ENCODE results near the gene MTMR8.

MTMR8 gene

DNA sequence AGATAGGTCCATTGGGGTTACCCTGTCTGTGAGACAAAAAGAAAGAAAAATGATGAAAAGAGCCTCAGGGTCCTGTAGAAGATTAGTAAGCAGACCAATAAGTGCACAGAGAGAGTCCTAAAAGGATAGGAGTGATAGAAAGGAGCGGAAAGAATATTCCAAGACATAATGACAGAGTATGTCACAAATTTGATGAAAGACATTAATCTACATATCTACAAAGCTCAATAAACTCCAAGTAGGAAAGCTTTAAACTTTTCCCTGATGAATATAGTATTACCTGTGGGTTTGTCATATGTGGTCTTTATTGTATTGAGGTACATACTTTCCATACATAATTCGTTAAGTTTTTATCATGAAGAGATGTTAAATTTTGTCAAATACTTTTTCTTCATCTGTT, 73.7 kb downstream of the MTMR8 start:
- in situ Hi-C loops (cut with MboI; ENCODE audit: low sequenced_read_pairs), result no loop called here

DNA sequence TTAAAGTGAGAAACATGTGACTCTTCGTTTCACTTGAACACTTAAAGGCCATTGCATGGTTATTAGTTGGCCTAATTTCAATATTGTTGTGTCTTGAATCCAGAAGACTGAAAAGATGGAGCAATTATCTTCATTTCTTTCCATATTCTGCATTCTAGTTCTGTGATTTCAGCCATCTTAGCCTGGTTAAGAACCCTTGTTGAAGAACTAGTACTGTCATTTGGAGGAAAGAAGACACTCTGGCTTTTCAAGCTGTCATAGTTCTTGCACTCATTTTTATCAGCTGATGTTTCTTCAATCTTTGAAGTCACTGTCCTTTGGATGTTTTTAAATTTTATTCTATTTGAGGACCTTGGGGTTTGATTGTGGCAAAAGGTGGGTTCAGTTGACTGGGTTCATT, 81.6 kb downstream of the MTMR8 start:
- in situ Hi-C loops (cut with MboI; ENCODE audit: low sequenced_read_pairs), result no loop called here

DNA sequence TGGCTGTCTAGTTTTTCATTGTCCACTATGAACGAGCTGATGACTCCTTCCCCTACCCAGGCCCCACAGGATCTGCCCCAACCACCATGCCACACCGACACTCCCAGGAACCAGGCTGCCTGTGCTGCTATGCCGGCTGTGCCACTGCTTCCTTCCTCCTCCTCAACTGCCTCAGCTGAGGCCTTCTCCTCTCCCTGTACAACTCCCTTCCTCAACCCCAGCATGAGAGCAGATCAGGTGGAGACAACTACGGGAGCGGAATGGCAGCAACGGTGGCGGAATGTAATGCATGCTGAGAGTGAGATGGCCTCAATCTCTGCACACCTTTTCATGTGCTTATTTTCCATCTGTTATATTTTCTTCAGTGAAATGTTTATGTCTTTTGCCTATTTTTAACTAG, 88.5 kb downstream of the MTMR8 start:
- in situ Hi-C loops (cut with MboI; ENCODE audit: low sequenced_read_pairs), result no loop called here

DNA sequence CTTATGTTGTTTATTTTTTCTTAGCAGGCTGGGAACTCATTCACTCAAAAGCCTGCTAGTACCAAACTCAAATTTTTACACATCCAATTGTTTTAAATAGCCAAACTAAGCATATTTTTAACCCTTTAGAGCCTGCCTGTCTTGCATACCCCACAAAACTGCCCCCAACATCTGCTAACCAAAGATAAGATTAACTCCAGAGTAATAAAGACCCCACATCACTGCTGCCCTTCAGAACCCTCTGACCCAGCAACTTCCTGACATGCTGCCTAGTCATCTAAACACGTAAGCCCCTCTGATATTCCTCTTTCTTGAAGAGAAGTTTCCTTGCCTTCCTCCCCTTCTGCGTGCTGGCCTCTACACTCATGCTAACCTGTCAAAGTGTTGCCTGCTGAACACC, 104.1 kb downstream of the MTMR8 start:
- in situ Hi-C loops (cut with MboI; ENCODE audit: low sequenced_read_pairs), result no loop called here

DNA sequence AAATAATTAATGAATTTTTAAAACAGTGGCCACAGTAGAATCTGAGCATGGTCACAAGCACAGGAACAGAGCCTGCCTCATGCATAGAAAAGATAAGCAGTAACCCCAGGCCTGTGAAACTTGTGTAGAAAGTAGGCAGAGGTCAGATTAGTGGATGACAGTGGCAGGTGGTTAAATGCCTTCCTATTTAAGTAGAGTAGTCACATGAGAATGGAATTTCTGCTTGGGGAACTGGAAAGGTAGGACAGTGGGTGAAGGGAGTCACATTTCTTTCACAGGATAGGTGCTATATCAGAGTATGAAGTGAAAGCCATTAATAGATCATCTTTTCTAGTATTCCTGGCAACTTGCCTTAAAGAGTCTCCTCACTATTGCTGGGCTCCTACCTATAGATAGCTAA, 130.0 kb downstream of the MTMR8 start:
- in situ Hi-C loops (cut with MboI; ENCODE audit: low sequenced_read_pairs), result no loop called here

DNA sequence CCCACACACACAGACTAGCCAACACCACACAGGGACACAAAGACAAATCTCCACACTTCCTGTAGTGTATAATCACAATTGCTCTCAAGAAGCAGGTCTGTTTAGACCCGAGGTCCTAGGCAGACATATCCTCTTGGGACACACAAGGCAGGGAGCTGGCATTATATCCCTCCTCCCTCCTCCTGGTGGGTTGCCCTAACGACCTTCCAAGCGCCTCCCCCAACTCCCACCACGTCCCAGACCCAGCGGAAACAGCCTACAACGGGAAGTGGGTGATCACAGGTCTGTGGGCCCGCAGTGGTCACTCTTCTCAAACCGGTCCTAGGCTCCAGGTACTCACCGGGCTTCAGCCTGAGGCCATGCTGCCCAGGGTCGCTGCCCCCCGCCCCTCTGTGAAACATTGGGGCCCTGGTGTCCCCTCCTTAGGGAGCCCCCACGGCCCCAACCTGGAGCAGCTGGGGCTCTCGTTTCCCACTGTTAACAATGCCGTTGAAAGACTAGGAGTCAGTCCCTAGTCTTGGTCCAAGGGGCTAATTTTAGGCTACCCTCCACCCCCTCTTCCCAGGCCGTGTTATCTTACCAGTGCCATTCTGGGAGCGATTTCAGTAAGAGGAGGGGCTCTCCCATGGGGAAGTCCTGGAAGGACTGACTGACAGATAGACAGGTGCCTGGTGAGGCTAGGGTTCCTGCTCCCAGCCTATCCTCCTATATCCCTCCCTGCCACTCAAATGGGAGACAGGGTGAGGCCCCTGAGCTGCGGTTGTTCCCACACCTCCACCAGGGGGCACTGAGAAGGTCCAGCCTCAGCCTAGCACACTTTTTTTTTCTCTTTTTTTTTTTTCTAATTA, 164.9 kb downstream of the MTMR8 start, which contains the start of gene ASB12:
TSS of gene ASB12 (minus strand) at position 485 of the 848 bp plus-strand sequence. CDS start 4,957 bp downstream, outside the sequence.
- in situ Hi-C loops (cut with MboI; ENCODE audit: low sequenced_read_pairs), result no loop called here

DNA sequence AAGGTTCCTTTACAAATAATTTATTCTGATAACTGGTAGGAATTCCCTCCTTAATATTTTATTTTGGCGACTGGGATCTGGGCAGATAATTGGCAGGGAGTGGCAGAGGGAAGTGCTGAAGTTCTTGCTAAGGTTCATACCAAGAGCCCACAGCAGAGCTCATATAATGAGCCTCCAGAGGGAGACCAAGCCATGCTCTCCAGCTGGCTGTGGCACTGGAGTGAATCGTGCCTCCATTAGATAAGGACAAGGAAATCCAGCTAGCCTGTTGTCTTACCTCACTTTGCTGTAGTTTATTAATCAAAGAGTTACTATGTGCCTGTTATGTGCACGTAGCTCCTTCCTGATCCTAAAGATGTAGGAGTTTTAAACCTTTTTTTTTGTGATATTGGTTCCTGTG, 166.1 kb downstream of the MTMR8 start:
- in situ Hi-C loops (cut with MboI; ENCODE audit: low sequenced_read_pairs), result no loop called here
